GM23248 (cell line): ENCODE measurements around the gene PYURF. TPM values are rescaled to one million over a fixed set of nuclear protein-coding genes. Genes with fewer than 3 reads are reported as not detected.

Experiments used
- DNase-seq: peaks from one replicate; pipeline ENCODE4 v3.0.0-alpha.2; 2015
- H2AFZ ChIP-seq: fragments of 200-600 bp; sonication (generic); 2 replicates; pipeline ENCODE4 v1.6.1; 2016; ENCODE audit warnings: antibody characterized with exemption
- H3F3A ChIP-seq: fragments of 200-600 bp; sonication (generic); 2 replicates; pipeline ENCODE4 v1.6.1; 2016; ENCODE audit warnings: mild to moderate bottlenecking, antibody characterized with exemption, mixed run types; ENCODE audit not compliant: insufficient read depth
- H3K27ac ChIP-seq: fragments of 200-600 bp; sonication (generic); 2 replicates; pipeline ENCODE4 v1.5.1; 2016; ENCODE audit warnings: mild to moderate bottlenecking
- H3K27me3 ChIP-seq: fragments of 200-600 bp; sonication (generic); replicated peaks from 2 replicates; pipeline ENCODE4 v1.6.1; 2016; ENCODE audit warnings: mild to moderate bottlenecking; ENCODE audit not compliant: insufficient read depth
- H3K36me3 ChIP-seq: fragments of 200-600 bp; sonication (generic); 2 replicates; pipeline ENCODE4 v1.6.1; 2016; ENCODE audit warnings: low read depth, mild to moderate bottlenecking
- H3K4me1 ChIP-seq: fragments of 200-600 bp; sonication (generic); 2 replicates; pipeline ENCODE4 v1.6.1; 2016; ENCODE audit warnings: mild to moderate bottlenecking; ENCODE audit not compliant: insufficient read depth
- H3K4me2 ChIP-seq: fragments of 200-600 bp; sonication (generic); one replicate; pipeline ENCODE4 v1.6.1; 2016; ENCODE audit warnings: mild to moderate bottlenecking; ENCODE audit not compliant: unreplicated experiment
- H3K4me3 ChIP-seq: fragments of 200-600 bp; sonication (generic); 2 replicates; pipeline ENCODE4 v1.5.1; 2016; ENCODE audit warnings: mild to moderate bottlenecking
- H3K79me2 ChIP-seq: fragments of 200-600 bp; sonication (generic); 2 replicates; pipeline ENCODE4 v1.6.1; 2016; ENCODE audit warnings: mild to moderate bottlenecking; ENCODE audit not compliant: insufficient read depth
- H3K9ac ChIP-seq: fragments of 200-600 bp; sonication (generic); 2 replicates; pipeline ENCODE4 v1.6.1; 2016; ENCODE audit warnings: mild to moderate bottlenecking
- H3K9me2 ChIP-seq: fragments of 200-600 bp; sonication (generic); 2 replicates; pipeline ENCODE4 v1.6.1; 2016; ENCODE audit warnings: mixed run types, mild to moderate bottlenecking, moderate library complexity; ENCODE audit not compliant: insufficient read depth
- H3K9me3 ChIP-seq: fragments of 200-600 bp; sonication (generic); one replicate; pipeline ENCODE4 v1.6.1; 2017; ENCODE audit warnings: low read depth
- H4K20me1 ChIP-seq: fragments of 200-600 bp; sonication (generic); 2 replicates; pipeline ENCODE4 v1.6.0; 2016; ENCODE audit not compliant: insufficient read depth
- EZH2 ChIP-seq: fragments of 200-600 bp; sonication (generic); IDR thresholded peaks from 2 replicates; pipeline ENCODE4 v1.6.1; 2018; ENCODE audit warnings: antibody characterized with exemption, mild to moderate bottlenecking; ENCODE audit not compliant: insufficient read depth, poor library complexity, severe bottlenecking
- EZH2phosphoT487 ChIP-seq: fragments of 200-600 bp; sonication (generic); IDR thresholded peaks from 2 replicates; pipeline ENCODE4 v1.6.1; 2018; ENCODE audit warnings: antibody characterized with exemption, moderate library complexity, mild to moderate bottlenecking, low read depth; ENCODE audit not compliant: insufficient read depth
- WGBS, 2 experiments: methylation state at CpG; one replicate each; pipeline ENCODE4 v1.1.6; 2015 to 2017; ENCODE audit warnings: low lambda C conversion rate in 2 of 2, low coverage in 1 of 2; ENCODE audit errors: missing lambda C conversion rate in 2 of 2; 5-methylcytosine and 5-hydroxymethylcytosine counted together
- in situ Hi-C: fragments of 300-500 bp; cut with MboI; formaldehyde crosslinking; loops from 2 replicates; pipeline ENCODE4 v1.15.0; 2020
- polyA plus RNA-seq: library from polyadenylated mRNA; unstranded; fragments of >200 nt; fragmentation: Nextera tagmentation; extraction: Ambion mirVana; gene quantifications from 2 replicates; pipeline ENCODE4 v1.2.1, GENCODE V29; 2016
- total RNA-seq: library from RNA; depleted of rRNA; stranded (reverse); fragments of >200 nt; shearing (Covaris generic); gene quantifications from 2 replicates; pipeline ENCODE4 v1.2.3, GENCODE V29; 2014

PYURF gene
- total and polyA plus RNA-seq, 2 experiments from 2014 or later = 93.8 to 178 TPM

DNA sequence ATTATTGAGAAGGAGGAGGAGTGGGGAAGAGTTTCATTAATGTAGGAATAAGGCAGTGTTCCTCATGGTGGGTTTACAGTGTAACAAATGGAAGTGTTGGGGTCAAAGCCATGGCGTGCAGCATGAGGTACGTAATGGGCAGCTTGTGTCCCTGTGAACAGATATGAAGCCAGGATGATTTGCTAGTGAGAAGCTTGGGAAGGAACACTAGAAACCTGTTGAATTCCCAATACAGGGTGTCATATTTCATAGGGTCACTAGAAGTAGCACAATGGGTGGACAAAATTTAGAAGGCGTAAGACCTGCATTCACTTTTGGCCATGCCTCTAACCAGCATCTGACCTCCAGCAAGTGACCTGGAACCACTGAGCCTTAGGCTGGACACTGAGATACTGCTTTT, 6.8 kb downstream of the PYURF start:
- Histone ChIP-seq H3K4me2 (no peak overlapping the region), H2AFZ (no peak overlapping the region), H3K36me3 (peaks cover 15% of the 10 kb centered on the region; the same call in 1 of the 2 replicates), H3F3A (peaks cover 23% of the 10 kb centered on the region), H3K79me2 (peaks cover 19% of the 10 kb centered on the region), H3K27ac (no peak overlapping the region), H3K4me1 (peaks cover under 1% of the 10 kb centered on the region; the same call in 1 of the 2 replicates), H3K9ac (no peak overlapping the region), H3K4me3 (no peak overlapping the region), H4K20me1 (no peaks in the 10 kb centered on the region), H3K27me3 (no peaks in the 10 kb centered on the region), H3K9me3 (no peaks in the 10 kb centered on the region), H3K9me2 (no peaks in the 10 kb centered on the region)
- DNase-seq = no peak
- in situ Hi-C loops = loop anchor here (25.0 kb wide), 1 partner anchor 479 kb away; no protein-coding TSS in a partner anchor
- TF ChIP-seq EZH2 (no peak), EZH2phosphoT487 (no peak)
- WGBS, 2 experiments = 98 to 100% methylated on average over 3 of the region's 3 CpGs

DNA sequence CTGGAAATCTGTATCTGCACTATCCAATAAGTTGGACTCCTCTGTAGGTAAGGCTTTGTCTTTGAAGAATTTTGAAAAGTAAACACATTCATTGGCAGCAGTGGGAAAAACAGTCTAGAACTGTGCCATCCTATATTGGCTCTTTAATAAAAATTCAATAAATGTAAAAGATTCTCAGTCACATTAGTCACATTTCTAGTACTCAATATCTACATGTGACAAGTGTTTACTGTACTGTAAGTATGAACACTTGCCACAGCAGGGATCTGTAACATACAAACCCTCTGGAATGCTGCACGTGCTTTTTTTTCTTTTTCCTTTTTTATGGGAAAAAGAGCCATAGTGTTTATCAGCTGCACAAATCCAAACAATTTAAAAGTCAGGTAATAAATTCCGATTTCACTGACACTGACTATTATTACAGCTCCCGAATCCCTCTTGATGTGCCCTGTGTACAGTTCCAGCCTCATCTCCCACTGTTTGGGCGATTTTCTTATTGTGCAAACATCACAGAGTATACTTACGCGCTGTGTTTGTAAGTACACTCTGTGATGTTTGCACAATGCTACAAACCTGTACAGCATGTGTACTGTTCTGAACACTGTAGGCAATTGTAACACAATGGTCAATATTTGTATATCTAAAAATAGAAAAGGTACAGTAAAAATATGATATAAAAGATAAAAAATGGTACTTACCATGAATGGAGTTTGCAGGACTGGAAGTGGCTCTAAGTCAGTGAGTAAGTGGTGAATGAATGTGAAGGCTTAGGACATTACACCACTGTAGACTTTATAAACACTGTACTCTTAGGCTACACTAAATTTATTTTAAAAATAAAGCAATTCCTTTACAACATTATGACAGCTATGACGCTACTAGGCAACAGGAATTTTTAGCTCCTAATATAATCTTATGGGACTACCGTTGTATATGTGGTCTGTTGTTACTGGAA, 8.7 kb downstream of the PYURF start:
- Histone ChIP-seq H3K9me2 (no peaks in the 10 kb centered on the region), H3K27me3 (no peaks in the 10 kb centered on the region), H2AFZ (no peak overlapping the region), H3K4me3 (no peak overlapping the region), H3F3A (peaks cover 13% of the 10 kb centered on the region), H3K79me2 (no peaks in the 10 kb centered on the region), H3K36me3 (no peaks in the 10 kb centered on the region), H4K20me1 (no peaks in the 10 kb centered on the region), H3K9ac (no peak overlapping the region), H3K9me3 (no peaks in the 10 kb centered on the region), H3K4me1 (no peaks in the 10 kb centered on the region), H3K4me2 (no peak overlapping the region), H3K27ac (no peak overlapping the region)
- 68 to 76% methylated on average over 8 of the region's 8 CpGs for WGBS, 2 experiments
- no peak for TF ChIP-seq EZH2
- no peak for TF ChIP-seq EZH2phosphoT487
- in situ Hi-C loops = loop anchor here (5.0 to 25.0 kb wide), 2 partner anchors 298 to 478 kb away; no protein-coding TSS in a partner anchor
- DNase-seq = no peak

DNA sequence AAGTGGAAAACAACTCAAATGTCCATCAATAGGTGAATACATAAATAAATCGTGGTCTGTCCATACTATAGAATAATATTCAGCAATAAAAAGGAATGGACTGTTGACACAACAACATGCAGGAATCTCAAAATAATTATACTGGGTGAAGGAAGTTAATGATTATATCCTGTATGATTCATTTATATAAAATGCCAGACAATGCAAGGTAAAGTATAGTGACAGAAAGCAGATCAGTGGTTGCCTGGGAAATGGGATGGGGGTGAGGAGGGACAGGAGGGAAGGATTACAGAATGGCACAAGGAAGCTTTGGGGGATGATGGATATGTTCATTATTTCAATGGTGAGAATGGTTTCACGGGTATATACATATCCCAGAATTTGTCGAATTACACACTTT, 12.3 kb downstream of the PYURF start:
- no peak for DNase-seq
- Histone ChIP-seq H3K36me3 (no peaks in the 10 kb centered on the region), H3K4me2 (no peak overlapping the region), H3K4me3 (no peak overlapping the region), H3K79me2 (no peaks in the 10 kb centered on the region), H3K9ac (no peak overlapping the region), H4K20me1 (no peaks in the 10 kb centered on the region), H3K9me3 (no peaks in the 10 kb centered on the region), H2AFZ (no peak overlapping the region), H3F3A (no peaks in the 10 kb centered on the region), H3K4me1 (no peaks in the 10 kb centered on the region), H3K27me3 (no peaks in the 10 kb centered on the region), H3K27ac (no peak overlapping the region), H3K9me2 (no peaks in the 10 kb centered on the region)
- TF ChIP-seq EZH2phosphoT487 (no peak), EZH2 (no peak)
- in situ Hi-C loops = loop anchor here (5.0 to 25.0 kb wide), 2 partner anchors 294 to 474 kb away; no protein-coding TSS in a partner anchor
- 93 to 95% methylated on average over 3 of the region's 3 CpGs for WGBS, 2 experiments

DNA sequence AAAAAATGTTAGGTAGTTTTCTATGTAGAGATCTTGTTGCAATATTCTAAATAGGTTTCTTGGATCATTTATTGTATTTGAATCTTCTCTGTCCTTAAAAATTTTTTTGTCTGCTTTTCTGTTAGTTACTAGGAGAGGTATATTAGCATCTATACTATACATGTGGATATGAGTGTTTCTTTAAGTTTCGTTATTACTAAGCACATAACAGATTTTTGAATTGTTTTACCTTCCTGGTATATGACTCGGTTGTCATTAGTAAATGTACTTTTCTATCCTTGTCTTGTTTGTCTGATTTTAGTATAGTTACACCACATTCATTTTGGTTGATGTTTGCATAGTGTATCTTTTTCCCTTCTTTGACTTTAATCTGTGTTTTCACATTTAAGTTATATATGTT, 20.2 kb downstream of the PYURF start:
- Histone ChIP-seq H3K79me2 (no peaks in the 10 kb centered on the region), H3F3A (no peaks in the 10 kb centered on the region), H3K4me1 (no peaks in the 10 kb centered on the region), H2AFZ (no peak overlapping the region), H3K36me3 (no peaks in the 10 kb centered on the region), H3K9ac (no peak overlapping the region), H3K9me3 (no peaks in the 10 kb centered on the region), H3K27ac (no peak overlapping the region), H3K27me3 (no peaks in the 10 kb centered on the region), H3K9me2 (no peaks in the 10 kb centered on the region), H3K4me3 (no peak overlapping the region), H3K4me2 (no peak overlapping the region), H4K20me1 (no peaks in the 10 kb centered on the region)
- 63 to 72% methylated on average over 2 of the region's 2 CpGs for WGBS, 2 experiments
- DNase-seq = no peak
- TF ChIP-seq EZH2 (no peak), EZH2phosphoT487 (no peak)
- in situ Hi-C loops = loop anchor here (25.0 kb wide), 1 partner anchor 466 kb away; no protein-coding TSS in a partner anchor
